ENCODE results near the gene SLCO1B3. TPM values are rescaled to one million over a fixed set of nuclear protein-coding genes. Genes with fewer than 3 reads are reported as not detected.
"Not testable (repeated sequence)": the region's sequence is repeated elsewhere in the genome, so short reads cannot be mapped to it uniquely, and the experiment has no call there.

The SLCO1B3 gene
- polyA plus RNA-seq (2013) = not detected in 2 replicates

GRCh38 chr12:20810487-20810886, at the start of gene SLCO1B3:
SLCO1B3 (plus strand) TSS chr12:20810705; CDS start chr12:20815739, 5,034 bp downstream.
- H3K4me3 ChIP-seq (ENCODE audit: low read depth, low read length) = no peak within 1 kb of the TSS
- H3K4ac ChIP-seq (ENCODE audit: low read depth, low read length) = no peak within 1 kb of the TSS
- no peak within 1 kb of the TSS for H3K23ac ChIP-seq (ENCODE audit: low read length)
- no peak within 1 kb of the TSS for H3K18ac ChIP-seq (ENCODE audit: low read length)
- no peak within 1 kb of the TSS for H2AK5ac ChIP-seq (ENCODE audit: low read length)
- no peak within 1 kb of the TSS for H4K12ac ChIP-seq (ENCODE audit: low read depth, low read length)
- H4K91ac ChIP-seq (ENCODE audit: low read depth, low read length) = no peak within 1 kb of the TSS
- H3K4me1 ChIP-seq (ENCODE audit: control insufficient read depth in 1 of 2, insufficient read depth in 2 of 2, low read length in 2 of 2) = no peaks in the 10 kb centered on the region
- no peaks in the 10 kb centered on the region for H3K79me2 ChIP-seq (ENCODE audit: control insufficient read depth, insufficient read depth, low read length, poor library complexity)
- H2BK5ac ChIP-seq (ENCODE audit: low read depth, low read length, poor library complexity) = no peak within 1 kb of the TSS
- DNase-seq = no peak
- no peaks in the 10 kb centered on the region for H3K36me3 ChIP-seq (ENCODE audit: control insufficient read depth in 1 of 2, insufficient read depth in 2 of 2, low read length in 2 of 2)
- no peak within 1 kb of the TSS for H4K8ac ChIP-seq (ENCODE audit: low read depth, low read length)
- H3K79me1 ChIP-seq (ENCODE audit: low read length) = no peaks in the 10 kb centered on the region
- H3K9ac ChIP-seq (ENCODE audit: low read length) = no peak within 1 kb of the TSS
- no peak within 1 kb of the TSS for H3K14ac ChIP-seq (ENCODE audit: low read length)
- peaks cover 2% of the 10 kb centered on the region for H3K9me3 ChIP-seq (ENCODE audit: insufficient read depth, low read depth, low read length)
- H3K4me2 ChIP-seq (ENCODE audit: low read length) = no peak within 1 kb of the TSS
- no peak within 1 kb of the TSS for H3K27ac ChIP-seq (ENCODE audit: low read depth, low read length)
- H2BK120ac ChIP-seq (ENCODE audit: insufficient read depth, low read length, poor library complexity) = no peak within 1 kb of the TSS
- WGBS (ENCODE audit: extremely low coverage, insufficient coverage, insufficient read length) = no CpG with 5 or more reads among the region's 2 CpGs
- H3K27me3 ChIP-seq (ENCODE audit: insufficient read depth, low read length) = no peaks in the 10 kb centered on the region
- no peak within 1 kb of the TSS for H2BK12ac ChIP-seq (ENCODE audit: low read length)
- no peak within 1 kb of the TSS for H2AFZ ChIP-seq (ENCODE audit: insufficient read depth, low read length, poor library complexity)

- H4K8ac ChIP-seq (ENCODE audit: low read depth, low read length) = no peak overlapping the region
- H3K79me2 ChIP-seq (ENCODE audit: control insufficient read depth, insufficient read depth, low read length, poor library complexity) = no peaks in the 10 kb centered on the region
- no peak overlapping the region for H3K4me2 ChIP-seq (ENCODE audit: low read length)
- no peak overlapping the region for H3K27ac ChIP-seq (ENCODE audit: low read depth, low read length)
- no peak overlapping the region for H3K4me3 ChIP-seq (ENCODE audit: low read depth, low read length)
- H3K14ac ChIP-seq (ENCODE audit: low read length) = no peak overlapping the region
- H3K9me3 ChIP-seq (ENCODE audit: insufficient read depth, low read depth, low read length) = no peaks in the 10 kb centered on the region
- no peak overlapping the region for H2BK120ac ChIP-seq (ENCODE audit: insufficient read depth, low read length, poor library complexity)
- no peak overlapping the region for H3K18ac ChIP-seq (ENCODE audit: low read length)
- H4K12ac ChIP-seq (ENCODE audit: low read depth, low read length) = no peak overlapping the region
- no peak overlapping the region for H4K91ac ChIP-seq (ENCODE audit: low read depth, low read length)
- no peak overlapping the region for H2BK12ac ChIP-seq (ENCODE audit: low read length)
- no peaks in the 10 kb centered on the region for H3K27me3 ChIP-seq (ENCODE audit: insufficient read depth, low read length)
- H3K4ac ChIP-seq (ENCODE audit: low read depth, low read length) = no peak overlapping the region
- H3K23ac ChIP-seq (ENCODE audit: low read length) = no peak overlapping the region
- H2AK5ac ChIP-seq (ENCODE audit: low read length) = no peak overlapping the region
- no peaks in the 10 kb centered on the region for H3K79me1 ChIP-seq (ENCODE audit: low read length)
- DNase-seq = no peak
- no peaks in the 10 kb centered on the region for H3K36me3 ChIP-seq (ENCODE audit: control insufficient read depth in 1 of 2, insufficient read depth in 2 of 2, low read length in 2 of 2)
- H2BK5ac ChIP-seq (ENCODE audit: low read depth, low read length, poor library complexity) = no peak overlapping the region
- H3K9ac ChIP-seq (ENCODE audit: low read length) = no peak overlapping the region
- no peaks in the 10 kb centered on the region for H3K4me1 ChIP-seq (ENCODE audit: control insufficient read depth in 1 of 2, insufficient read depth in 2 of 2, low read length in 2 of 2)
- no peak overlapping the region for H2AFZ ChIP-seq (ENCODE audit: insufficient read depth, low read length, poor library complexity)
- WGBS (ENCODE audit: extremely low coverage, insufficient coverage, insufficient read length) = no CpG with 5 or more reads among the region's 20 CpGs
Measured at GRCh38 chr12:20777420-20777819, 33.1 kb upstream of the SLCO1B3 start.

GRCh38 chr12:20778969-20779368, 31.5 kb upstream of the SLCO1B3 start:
- Histone ChIP-seq H2BK5ac (ENCODE audit: low read depth, low read length, poor library complexity) (no peak overlapping the region), H3K18ac (ENCODE audit: low read length) (no peak overlapping the region), H3K4ac (ENCODE audit: low read depth, low read length) (no peak overlapping the region), H3K79me2 (ENCODE audit: control insufficient read depth, insufficient read depth, low read length, poor library complexity) (no peaks in the 10 kb centered on the region), H3K9ac (ENCODE audit: low read length) (no peak overlapping the region), H3K4me2 (ENCODE audit: low read length) (no peak overlapping the region), H4K91ac (ENCODE audit: low read depth, low read length) (no peak overlapping the region), H2BK12ac (ENCODE audit: low read length) (no peak overlapping the region), H4K8ac (ENCODE audit: low read depth, low read length) (no peak overlapping the region), H3K27me3 (ENCODE audit: insufficient read depth, low read length) (no peaks in the 10 kb centered on the region), H2BK120ac (ENCODE audit: insufficient read depth, low read length, poor library complexity) (no peak overlapping the region), H2AK5ac (ENCODE audit: low read length) (no peak overlapping the region), H3K4me1 (ENCODE audit: control insufficient read depth in 1 of 2, insufficient read depth in 2 of 2, low read length in 2 of 2) (no peaks in the 10 kb centered on the region), H3K79me1 (ENCODE audit: low read length) (no peaks in the 10 kb centered on the region), H3K23ac (ENCODE audit: low read length) (no peak overlapping the region), H3K9me3 (ENCODE audit: insufficient read depth, low read depth, low read length) (peaks cover 4% of the 10 kb centered on the region), H3K14ac (ENCODE audit: low read length) (no peak overlapping the region), H3K27ac (ENCODE audit: low read depth, low read length) (no peak overlapping the region), H3K4me3 (ENCODE audit: low read depth, low read length) (no peak overlapping the region), H3K36me3 (ENCODE audit: control insufficient read depth in 1 of 2, insufficient read depth in 2 of 2, low read length in 2 of 2) (no peaks in the 10 kb centered on the region), H2AFZ (ENCODE audit: insufficient read depth, low read length, poor library complexity) (no peak overlapping the region), H4K12ac (ENCODE audit: low read depth, low read length) (no peak overlapping the region)
- no CpG with 5 or more reads among the region's 2 CpGs for WGBS (ENCODE audit: extremely low coverage, insufficient coverage, insufficient read length)
- no peak for DNase-seq

GRCh38 chr12:20779971-20780370, 30.5 kb upstream of the SLCO1B3 start:
- not testable (repeated sequence) for H3K4me2 ChIP-seq (ENCODE audit: low read length); H2BK12ac ChIP-seq (ENCODE audit: low read length); H3K27me3 ChIP-seq (ENCODE audit: insufficient read depth, low read length); H3K23ac ChIP-seq (ENCODE audit: low read length); H2BK120ac ChIP-seq (ENCODE audit: insufficient read depth, low read length, poor library complexity); H3K9ac ChIP-seq (ENCODE audit: low read length); DNase-seq; H4K12ac ChIP-seq (ENCODE audit: low read depth, low read length); H2AK5ac ChIP-seq (ENCODE audit: low read length); H3K4ac ChIP-seq (ENCODE audit: low read depth, low read length); H3K9me3 ChIP-seq (ENCODE audit: insufficient read depth, low read depth, low read length); H3K14ac ChIP-seq (ENCODE audit: low read length); H3K36me3 ChIP-seq (ENCODE audit: control insufficient read depth in 1 of 2, insufficient read depth in 2 of 2, low read length in 2 of 2); H4K91ac ChIP-seq (ENCODE audit: low read depth, low read length); H3K27ac ChIP-seq (ENCODE audit: low read depth, low read length); H2BK5ac ChIP-seq (ENCODE audit: low read depth, low read length, poor library complexity); H2AFZ ChIP-seq (ENCODE audit: insufficient read depth, low read length, poor library complexity); H4K8ac ChIP-seq (ENCODE audit: low read depth, low read length); H3K79me1 ChIP-seq (ENCODE audit: low read length); H3K79me2 ChIP-seq (ENCODE audit: control insufficient read depth, insufficient read depth, low read length, poor library complexity); H3K18ac ChIP-seq (ENCODE audit: low read length); H3K4me3 ChIP-seq (ENCODE audit: low read depth, low read length); H3K4me1 ChIP-seq (ENCODE audit: control insufficient read depth in 1 of 2, insufficient read depth in 2 of 2, low read length in 2 of 2)
- WGBS (ENCODE audit: extremely low coverage, insufficient coverage, insufficient read length) = no CpG with 5 or more reads among the region's 3 CpGs
